Cardiac fibroblast (primary cell): ENCODE measurements around the gene MACROD2.
"Not testable (repeated sequence)": the region's sequence is repeated elsewhere in the genome, so short reads cannot be mapped to it uniquely, and the experiment has no call there.

Source experiments
- DNase-seq, 2 donors: peaks; one replicate each; pipeline versions ENCODE4 v3.0.0 to v3.0.0-alpha.2; 2010; ENCODE audit warnings: low read depth in 2 of 2
- H3K4me3 ChIP-seq, 2 donors: replicated peaks in 1 of 2; 1 replicate in 1 of 2; 2 replicates in 1 of 2; pipeline ENCODE4 v1.5.1; 2011; ENCODE audit warnings: low read depth in 2 of 2, low read length in 2 of 2, mild to moderate bottlenecking in 2 of 2, moderate library complexity in 1 of 2
- CTCF ChIP-seq: IDR thresholded peaks from one replicate; pipeline ENCODE4 v1.5.1; 2011; ENCODE audit warnings: low read depth, mild to moderate bottlenecking, low read length, inconsistent platforms

Gene MACROD2

GRCh38 chr20:14446446-14446845 lies 451.1 kb downstream of the MACROD2 start:
- no peak overlapping the region for H3K4me3 ChIP-seq
- no peak for DNase-seq
- TF ChIP-seq CTCF, result no peak

GRCh38 chr20:14449323-14449722 lies 454.0 kb downstream of the MACROD2 start:
- H3K4me3 ChIP-seq, result no peak overlapping the region
- DNase-seq, result peak in 1 of 2 donors; percentile 9
- no peak for TF ChIP-seq CTCF

- DNase-seq, result no peak
- no peak overlapping the region for H3K4me3 ChIP-seq
- no peak for TF ChIP-seq CTCF
These were observed 454.9 kb downstream of the MACROD2 start for GRCh38 chr20:14450256-14450655.

- no peak for DNase-seq
- TF ChIP-seq CTCF, result no peak
- H3K4me3 ChIP-seq, result no peak overlapping the region
These were observed 456.1 kb downstream of the MACROD2 start for GRCh38 chr20:14451458-14451857.

GRCh38 chr20:14453259-14453658 lies 457.9 kb downstream of the MACROD2 start:
- DNase-seq, result no peak
- TF ChIP-seq CTCF, result no peak

GRCh38 chr20:14454296-14454695 lies 459.0 kb downstream of the MACROD2 start:
- no peak for DNase-seq
- H3K4me3 ChIP-seq, result no peak overlapping the region
- no peak for TF ChIP-seq CTCF

More at GRCh38 chr20:14453259-14453658, 457.9 kb downstream of the MACROD2 start:
- no peak overlapping the region for H3K4me3 ChIP-seq

GRCh38 chr20:14467104-14467827 lies 471.9 kb downstream of the MACROD2 start:
- not testable (repeated sequence) for DNase-seq

More at GRCh38 chr20:14467104-14467827, 471.9 kb downstream of the MACROD2 start:
- H3K4me3 ChIP-seq, result not testable (repeated sequence)
